HuH-7.5 (cell line): ENCODE results near the gene ICAM5.
A peak's percentile ranks its signal among the peaks of the same experiment; 100 is the strongest.
"Not testable (repeated sequence)": the region's sequence is repeated elsewhere in the genome, so short reads cannot be mapped to it uniquely, and the experiment has no call there.

ENCODE experiments used
- DNase-seq: peaks from one replicate; pipeline ENCODE4 v3.0.0; 2011; ENCODE audit warnings: low spot score

Gene ICAM5

DNA sequence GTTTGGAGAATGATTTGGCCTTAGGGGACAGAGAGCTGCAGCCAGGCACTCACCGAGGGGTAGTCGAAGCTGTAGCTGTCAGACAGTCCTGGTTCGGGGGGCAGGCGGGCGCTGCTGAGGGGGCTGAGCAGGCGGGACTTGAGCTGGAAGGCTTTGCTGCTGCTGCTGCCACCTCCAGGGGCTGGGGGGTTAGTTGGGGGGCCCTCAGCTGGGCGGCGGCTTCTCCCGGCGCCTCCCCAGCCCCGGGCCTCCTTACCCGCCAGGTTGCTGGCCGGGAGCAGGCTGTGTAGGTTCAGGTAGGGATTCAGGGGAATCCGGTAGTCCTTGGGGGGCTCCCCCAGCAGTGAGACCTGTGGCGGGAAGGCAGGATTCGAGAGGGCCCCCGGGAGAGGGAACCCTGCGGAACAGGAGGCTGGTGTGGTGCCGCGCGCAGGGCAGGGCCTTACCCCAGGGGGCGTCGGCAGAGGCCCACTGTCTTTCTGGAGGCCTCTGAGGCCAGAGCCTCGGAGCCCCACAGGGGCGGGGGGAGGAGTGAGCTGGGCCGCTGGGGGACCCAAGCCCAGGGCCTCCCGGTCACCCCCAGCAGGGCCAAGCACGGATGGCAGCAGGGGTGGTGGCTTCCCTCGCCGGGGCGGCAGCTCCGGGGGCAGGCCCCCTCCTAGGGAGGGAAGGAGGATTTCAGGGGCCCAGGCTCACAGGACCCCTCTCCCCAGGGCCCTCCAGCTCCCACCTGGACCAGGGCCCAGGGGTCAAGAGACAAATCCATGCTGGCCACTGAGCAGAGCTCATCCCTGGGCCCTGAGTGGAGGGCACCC lies 31.1 kb downstream of the ICAM5 start:
- no peak for DNase-seq

DNA sequence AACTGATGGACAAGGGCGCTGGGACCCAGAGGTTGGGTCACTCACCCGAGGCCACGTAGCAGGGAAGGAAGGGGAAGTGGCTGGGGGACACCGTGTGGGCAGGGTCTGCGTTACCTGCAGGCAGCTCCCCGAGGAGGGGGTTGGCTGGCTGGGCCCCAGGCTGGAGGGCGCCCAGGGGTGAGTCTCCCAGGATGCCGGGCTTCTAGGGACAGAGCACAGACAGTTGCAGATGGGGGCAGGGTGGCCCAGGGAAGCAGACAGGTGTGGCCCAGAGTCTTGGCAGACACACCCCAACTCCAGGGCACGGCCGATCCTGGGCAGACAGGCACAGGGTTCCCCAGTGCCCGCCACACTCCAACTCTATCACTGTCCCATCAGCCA lies 31.7 kb downstream of the ICAM5 start:
- no peak for DNase-seq

DNA sequence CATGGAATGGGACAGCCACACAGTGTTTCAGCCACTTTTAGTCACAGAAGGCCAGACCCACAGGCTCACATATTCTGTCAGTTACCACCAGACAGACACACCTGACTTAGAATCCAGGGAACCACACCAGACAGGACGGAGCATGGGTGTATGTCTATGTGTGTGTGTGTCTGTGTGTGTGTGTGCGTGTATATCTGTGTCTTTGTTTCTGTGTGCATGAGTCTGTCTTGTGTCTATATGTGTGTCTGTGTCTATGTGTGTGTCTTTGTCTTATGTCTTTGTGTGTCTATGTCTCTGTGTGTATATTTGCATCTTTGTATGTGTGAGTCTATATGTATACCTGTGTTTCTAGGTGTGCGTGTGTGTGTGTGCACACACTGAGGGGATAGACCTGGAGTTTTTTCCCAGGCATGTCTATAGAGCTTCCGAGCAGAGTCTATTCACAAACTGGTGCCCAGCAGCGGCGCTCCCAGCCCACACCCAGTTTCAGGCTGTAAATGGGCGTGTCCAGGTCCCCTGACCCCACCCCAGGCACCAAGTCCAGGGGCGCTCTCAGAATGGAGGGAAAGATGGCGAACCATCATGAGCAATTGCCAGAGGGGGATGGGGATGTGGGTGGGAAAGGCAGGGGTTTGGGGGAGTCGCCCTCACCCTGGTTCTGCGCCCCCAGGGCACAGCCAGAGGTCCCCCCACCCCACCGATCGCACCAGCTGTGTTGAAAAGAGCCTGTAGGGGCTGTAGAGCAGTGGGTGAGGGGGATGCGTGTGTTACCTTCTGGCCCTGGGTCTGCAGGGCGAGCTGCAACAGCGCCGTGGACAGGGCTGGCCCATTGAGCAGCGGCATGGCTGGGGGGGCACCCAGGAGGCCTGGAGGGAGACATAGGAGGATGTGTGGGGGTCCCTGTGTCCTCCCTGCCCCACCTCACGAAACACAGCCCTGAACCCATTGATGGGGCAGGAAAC lies 32.4 kb downstream of the ICAM5 start:
- DNase-seq: no peak

DNA sequence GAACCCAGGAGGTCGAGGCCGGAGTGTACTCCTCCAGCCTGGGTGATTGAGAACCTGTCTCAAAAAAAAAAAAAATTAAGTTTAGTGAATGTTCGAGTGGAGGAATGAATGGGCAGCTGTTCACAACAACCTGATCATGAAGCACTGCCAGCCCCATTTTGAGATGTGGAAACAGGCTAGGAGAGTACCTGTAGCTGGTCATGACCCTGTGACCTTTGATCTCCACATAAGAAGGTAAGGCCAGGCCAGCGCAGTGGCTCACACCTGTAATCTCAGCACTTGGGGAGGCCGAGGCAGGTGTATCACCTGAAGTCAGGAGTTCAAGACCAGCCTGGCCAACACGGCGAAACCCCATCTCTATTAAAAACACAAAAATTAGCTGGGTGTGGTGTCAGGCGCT lies 36.0 kb downstream of the ICAM5 start:
- DNase-seq: no peak

DNA sequence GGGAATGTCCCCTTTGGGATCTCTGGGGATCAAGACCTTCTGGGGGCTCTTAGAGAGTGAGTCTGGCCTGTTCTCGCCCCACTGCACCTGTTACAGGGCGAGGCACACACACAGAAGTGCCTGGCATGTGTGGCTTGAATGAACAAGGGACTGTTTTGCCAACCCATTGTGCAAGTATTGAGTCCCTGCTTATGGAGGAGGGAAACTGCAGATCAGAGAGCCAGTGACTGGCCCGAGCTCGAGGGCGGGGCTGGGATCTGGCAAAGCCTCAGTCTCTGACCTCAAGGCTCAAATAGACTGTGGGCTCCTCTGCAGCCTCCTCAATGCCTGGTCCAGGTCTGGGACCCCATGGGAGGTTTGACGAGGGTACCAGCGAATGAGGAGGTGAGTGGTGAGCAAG lies 38.0 kb downstream of the ICAM5 start:
- no peak for DNase-seq

DNA sequence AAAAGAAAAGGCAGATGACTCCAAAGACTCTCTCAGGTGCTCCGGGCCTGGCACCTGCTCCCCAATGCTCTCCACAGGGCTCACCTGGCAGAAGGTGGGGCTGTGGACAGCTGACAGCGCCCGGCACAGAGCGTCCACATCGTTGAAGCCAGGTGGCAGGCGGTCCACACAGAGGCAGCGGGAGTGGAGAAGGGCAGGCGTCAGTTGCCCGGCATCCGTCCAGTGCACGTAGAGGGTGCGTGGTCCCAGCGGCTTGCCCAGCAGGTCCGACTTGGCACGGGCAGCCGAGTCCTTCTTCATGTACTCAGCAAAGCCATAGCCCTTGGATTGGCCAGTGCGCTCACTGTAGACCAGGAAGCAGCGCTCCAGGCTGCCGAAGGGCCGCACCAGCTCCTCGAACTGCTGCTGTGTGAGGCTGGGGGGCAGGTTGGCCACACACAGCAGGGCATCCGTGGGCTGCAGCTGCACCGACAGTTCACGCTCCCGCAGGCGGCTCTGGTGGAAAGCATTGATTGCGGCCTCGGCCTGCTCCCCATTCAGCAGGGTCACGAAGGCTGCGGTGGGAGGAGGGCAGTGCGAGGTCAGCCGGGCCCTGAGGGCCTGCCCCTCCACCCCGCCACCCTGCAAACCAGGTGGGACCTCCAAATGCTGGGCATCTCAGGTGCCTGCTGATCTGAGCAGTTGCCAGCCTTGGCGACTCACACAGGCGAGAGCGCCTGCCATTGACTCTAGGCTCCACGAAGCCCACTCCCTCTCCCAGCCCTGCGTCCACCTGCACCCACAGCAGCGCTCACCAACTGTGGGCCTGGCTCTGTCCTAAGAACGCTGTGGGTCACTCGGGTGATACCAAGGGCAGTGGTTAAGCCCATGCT lies 39.0 kb downstream of the ICAM5 start:
- no peak for DNase-seq

DNA sequence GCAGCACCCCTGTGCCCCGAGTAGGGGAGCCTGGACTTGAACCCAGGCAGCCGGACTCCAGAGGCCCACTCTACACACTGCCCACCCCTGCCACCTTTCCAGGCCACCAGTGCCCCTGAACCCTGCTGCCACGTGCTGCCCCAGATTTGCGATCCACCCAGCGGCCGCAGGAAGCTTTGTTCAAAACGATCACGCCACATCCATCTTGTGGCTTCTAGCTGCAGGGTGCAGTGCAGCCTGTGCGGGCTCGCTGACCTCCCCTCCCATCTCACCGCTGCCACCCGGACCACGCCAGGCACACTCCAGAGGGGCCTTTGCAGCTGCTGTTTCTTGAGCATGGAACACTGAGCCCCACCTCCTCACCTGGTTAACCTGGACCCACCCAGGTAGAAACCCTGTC lies 39.8 kb downstream of the ICAM5 start:
- no peak for DNase-seq

DNA sequence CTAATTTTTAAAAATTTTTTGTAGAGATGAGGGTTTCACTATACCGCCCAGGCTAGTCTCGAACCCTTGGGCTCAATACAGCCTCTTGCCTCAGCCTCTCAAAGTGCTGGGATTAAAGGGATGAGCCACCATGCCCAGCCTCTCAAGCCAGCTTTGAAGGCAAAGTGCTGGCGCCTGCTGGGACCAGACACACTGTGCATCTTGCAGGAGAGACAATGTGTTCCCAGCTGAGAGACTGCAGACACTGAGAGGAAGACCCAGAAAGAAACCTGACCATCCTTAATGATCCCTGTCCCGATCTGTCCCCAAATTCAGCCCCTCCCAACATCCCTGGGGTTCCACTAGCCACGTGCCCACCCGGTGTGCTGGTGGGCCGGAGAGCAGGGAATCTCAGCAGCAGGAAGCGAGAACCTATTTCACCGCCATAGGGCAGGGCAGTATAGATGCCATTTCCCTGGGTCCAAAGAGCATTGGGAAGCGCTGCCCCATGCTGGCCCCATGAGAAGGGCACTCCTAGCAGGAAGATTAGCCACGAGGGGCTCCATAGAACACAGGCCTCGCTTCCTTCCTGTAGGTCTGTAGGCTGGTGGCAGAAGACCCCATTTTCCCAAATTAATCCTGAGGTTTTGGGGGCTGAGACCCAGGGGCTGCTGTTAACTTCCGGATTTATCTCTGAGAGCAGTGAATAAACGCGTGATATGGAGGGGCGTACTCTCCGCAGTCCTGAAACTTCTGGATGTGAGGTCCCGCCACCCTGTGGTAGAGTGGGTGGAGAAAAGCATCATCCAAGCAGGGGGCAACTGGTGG lies 42.6 kb downstream of the ICAM5 start:
- DNase-seq: no peak

DNA sequence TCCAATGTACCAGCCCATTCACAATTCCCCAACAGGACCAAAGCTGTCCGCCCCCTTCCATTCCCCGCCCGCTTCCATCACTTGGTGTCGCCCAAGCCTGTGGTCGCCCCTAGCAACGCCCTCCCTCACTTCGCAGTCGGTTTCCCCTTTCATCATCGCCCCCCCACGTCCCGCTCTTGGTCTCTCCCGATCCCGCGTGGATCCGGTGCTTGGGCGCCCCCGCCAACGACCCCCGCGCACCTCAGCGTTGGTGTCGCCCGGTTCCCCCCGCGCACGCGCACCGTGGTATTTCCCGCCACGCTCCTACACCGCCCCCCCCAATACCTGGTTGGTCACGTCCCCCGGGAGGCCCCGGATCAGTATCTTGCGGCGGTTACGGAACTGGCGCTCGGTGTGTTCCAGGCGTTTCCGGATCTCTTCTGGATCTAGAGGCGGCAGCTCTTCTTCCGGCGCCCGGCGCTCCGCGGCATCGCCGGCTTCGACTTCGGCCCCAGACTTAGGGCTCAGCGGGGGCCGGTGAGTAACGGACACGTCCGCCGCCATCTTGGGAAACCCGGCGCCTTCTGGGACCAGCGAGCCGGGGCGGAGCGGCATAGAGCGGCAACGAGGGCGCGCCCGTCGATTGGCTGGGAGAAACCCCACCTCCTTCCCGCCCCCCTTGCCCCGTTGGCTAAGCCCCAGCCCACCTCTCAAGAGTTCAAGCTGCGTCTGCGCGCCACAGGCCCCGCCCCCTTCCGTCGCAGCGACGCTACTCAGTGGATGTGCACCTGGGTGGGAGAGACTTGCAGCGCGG lies 43.4 kb downstream of the ICAM5 start, which contains the start of gene RAVER1:
RAVER1 (minus strand) TSS at position 565 of the 793 bp plus-strand sequence; CDS start at position 543, 22 bp downstream.
- DNase-seq: peak; percentile 98

DNA sequence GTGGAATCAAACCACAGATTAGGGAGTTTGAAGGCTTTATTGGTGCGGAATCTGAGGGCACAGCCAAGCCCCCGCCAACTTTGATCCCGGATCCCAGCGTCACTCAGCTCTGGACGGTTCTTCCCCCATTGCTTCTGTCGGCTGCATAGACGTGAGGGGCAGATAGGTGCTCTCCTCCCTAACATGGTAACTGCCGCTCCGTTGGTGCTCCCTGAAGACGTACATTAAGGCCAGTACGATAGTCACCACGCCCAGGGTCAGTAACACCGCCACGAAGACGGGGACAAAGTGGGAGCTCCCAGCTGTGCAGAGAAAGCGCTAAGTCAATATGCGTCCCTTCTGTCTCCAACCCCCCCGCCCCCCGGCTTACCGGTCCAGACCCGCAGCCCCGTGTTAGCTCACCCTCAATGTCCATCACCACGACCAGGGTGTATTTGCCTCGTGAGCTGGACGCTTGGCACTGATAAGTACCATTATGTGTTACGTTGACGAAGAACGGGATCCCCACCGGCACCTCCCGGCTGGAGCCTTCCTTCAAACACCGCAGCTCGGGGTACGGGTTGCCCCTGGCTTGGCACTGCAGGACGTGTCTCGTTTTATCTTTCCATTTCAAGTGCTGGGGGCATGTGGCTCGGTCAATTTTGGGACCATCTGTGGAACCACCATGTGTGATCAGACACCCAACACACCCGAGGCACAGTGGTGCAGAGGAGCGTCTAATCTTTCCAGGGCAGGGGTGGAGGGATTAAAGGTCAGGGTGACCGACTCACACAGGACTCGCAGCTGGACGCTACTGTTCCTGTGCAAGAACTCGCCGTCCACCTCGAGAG lies 44.2 kb downstream of the ICAM5 start:
- no peak for DNase-seq

DNA sequence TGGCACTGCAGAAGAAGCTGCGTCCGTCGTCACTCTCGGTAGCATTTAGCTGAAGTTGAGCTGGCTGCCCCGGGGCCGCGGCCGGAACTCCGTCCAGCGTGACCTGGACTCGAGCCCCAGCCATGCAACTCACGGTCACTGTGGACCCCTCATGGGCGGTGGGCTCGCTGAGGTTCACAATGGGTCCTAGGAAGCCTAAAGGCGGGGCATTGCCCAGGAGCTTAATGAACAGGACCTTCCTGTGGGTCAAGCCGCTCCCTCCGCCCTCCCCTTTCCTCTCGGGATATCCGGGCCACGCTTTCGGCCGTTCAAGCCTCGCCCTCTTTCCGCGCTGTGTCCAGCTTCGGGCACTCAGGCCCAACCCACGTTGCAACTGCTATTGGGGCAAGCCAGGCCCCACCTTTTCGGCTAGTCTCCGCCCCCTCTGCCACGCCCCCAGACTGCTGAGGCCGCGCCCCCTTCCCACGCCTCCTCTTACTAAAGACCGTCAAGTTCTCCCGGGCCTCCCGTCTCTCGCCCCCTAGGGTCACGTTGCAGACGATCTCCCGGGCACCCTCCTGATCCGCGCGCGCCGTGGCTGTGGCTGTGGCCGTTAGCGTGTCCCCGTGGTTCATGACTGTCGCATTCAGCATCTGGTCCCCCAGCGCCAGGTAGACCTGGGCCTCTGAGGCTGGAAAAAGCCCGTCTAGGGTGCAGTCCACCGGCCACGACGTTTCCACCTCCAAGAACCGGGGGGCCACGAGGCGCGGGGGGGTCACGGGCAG lies 45.0 kb downstream of the ICAM5 start:
- peak; percentile 89 for DNase-seq

DNA sequence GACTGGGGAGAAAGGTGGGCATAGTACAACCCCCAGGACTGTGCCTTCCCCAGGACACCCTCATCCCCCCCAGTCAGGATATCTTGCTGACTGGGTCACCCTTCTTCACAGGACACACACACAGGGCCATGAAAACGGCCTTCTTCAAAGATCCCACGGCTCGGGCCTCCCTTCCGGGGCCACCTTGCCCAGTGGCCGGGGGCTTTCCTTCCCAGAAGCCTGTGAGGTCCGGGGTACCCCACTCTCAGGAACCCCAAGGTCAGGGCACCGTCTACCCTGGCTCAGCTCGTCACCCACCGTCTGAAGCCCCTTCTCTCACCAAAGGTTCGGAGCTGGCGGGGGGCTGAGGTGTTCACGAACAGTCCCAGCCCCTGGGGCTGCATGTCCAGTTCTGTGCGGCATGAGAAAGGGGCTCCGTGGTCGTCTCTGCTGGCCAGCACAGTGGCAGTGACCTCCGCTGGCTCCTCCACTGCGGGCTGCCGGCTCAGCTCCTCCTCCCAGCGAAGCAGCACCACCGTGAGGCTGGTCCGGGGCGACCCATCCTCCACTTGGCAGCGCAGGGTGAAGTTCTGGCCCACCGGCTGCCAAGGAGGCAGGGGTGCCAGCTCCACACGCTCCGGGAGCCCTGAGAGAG lies 45.7 kb downstream of the ICAM5 start:
- DNase-seq: no peak

DNA sequence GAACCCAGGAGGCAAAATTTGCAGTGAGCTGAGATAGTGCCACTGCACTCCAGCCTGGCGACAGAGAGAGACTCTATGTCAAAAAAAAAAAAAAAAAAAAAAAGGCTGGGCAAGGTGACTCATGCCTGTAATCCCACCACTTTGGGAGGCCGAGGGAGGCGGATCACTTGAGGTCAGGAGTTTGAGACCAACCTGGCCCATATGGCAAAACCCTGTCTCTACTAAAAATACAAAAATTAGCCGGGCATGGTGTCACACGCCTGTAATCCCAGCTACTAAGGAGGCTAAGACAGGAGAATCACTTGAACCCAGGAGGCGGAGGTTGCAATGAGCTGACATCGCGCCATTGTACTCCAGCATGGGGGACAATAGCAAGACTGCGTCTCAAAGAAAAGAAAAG lies 47.0 kb downstream of the ICAM5 start:
- not testable (repeated sequence) for DNase-seq

DNA sequence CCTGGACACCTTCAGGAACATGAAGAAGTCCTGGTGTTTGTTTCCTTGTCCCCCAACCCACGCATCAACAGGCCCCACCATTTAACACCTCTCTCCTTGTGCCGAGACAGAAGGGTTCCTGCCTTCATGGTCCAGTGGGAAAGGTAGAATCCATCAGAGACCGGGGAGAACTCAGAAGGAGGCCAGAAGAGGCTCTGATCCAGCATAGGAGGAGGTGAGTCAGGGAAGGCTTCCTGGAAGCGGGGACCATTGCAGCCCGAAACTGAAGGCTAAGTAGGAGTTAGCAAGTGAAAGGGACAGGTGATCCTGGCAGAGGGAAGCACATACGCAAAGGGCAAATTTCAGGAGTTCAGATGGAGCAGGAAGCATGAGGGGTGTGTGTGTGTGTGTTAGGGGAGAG lies 49.2 kb downstream of the ICAM5 start:
- no peak for DNase-seq

DNA sequence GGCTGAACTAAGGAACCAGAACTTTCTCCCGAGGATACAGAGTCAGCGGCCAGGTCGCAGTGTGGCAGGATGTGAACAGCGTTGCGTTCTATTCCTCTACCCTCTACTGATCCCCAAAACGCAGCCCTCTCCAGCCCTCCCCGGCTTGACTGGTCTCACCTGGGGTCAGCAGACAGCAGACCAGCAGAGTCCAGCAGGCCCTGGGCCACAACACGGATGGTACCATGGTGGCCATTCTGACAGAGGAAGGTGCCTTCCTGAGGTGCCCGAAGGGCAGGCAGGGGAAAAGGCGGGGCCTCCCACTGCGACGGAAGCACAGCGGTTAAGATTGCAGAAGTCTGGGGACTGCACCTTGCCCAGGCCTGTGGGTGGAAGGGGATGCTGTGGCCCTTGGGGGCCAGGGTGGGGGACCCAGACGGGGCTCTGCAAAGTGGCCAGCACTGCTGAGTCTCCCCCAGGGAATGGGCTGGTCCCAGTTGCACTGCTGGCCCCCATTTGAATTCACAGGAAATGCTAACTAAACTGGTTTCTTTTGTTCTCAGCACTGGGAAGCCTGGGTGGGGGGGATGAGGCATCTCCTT lies 49.7 kb downstream of the ICAM5 start, which contains the start of gene ICAM3:
ICAM3 (minus strand) TSS at position 245 of the 581 bp plus-strand sequence; CDS start at position 235, 10 bp downstream.
- DNase-seq: no peak

DNA sequence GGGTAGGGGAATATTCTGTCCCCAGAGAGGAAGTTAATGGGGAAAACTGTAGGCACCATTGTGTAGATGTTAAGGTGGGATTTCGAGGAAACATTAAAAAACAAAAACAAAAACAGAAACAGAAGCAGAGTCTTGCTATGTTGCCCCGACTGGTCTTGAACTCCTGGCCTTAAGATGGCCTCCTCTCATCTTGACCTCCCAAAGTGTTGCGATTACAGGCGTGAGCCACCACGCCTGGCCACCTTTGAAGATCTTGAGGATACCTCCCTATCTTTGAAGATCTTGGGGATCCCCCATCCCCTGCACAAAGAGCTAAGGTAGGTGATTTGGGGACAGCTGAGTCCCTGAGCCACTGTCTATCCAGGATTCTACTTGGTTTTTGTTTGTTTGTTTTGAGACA lies 50.2 kb downstream of the ICAM5 start:
- DNase-seq: no peak

DNA sequence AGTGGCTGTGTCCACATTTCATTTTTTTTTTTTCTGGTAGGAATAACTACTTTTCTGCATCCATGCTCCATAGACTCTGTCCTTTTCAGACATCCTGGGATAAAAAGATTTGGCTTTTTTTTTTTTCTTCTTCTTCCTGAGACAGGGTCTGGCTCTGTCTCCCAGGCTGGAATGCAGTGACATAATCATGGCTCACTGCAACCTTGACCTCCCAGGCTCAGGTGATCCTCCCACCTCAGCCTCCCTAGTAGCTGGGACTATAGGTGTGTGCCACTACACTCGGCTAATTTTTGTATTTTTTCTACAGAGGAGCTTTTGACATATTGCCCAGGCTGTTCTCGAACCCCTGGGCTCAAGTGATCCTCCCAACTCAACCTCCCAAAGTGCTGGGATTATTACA lies 53.7 kb downstream of the ICAM5 start:
- no peak for DNase-seq

DNA sequence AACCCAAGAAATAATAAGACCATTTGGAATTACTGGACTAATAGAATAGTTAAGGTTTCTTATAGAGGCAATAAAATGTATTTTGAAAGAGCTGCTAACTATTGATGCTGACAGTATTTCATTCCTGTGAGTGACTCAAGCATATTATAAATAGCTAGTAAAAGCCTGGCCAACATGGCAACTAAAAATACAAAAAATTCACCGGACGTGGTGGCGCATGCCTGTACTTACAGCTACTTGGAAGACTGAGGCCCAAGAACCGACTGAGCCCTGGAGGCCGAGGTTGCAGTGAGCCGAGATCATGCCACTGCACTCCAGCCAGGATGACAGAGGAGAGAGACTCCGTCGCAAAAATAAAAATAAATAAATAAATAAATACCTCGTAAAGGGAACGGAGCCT lies 55.0 kb downstream of the ICAM5 start:
- DNase-seq: no peak
